SHP77 (cell line): ENCODE data around the gene IGFBP5.
A peak's percentile ranks its signal among the peaks of the same experiment; 100 is the strongest.

ENCODE experiments used
- DNase-seq, 2 experiments: peaks; one replicate each; lab custom pipeline; 2025; lab: John Stamatoyannopoulos, UW

The IGFBP5 gene

DNA sequence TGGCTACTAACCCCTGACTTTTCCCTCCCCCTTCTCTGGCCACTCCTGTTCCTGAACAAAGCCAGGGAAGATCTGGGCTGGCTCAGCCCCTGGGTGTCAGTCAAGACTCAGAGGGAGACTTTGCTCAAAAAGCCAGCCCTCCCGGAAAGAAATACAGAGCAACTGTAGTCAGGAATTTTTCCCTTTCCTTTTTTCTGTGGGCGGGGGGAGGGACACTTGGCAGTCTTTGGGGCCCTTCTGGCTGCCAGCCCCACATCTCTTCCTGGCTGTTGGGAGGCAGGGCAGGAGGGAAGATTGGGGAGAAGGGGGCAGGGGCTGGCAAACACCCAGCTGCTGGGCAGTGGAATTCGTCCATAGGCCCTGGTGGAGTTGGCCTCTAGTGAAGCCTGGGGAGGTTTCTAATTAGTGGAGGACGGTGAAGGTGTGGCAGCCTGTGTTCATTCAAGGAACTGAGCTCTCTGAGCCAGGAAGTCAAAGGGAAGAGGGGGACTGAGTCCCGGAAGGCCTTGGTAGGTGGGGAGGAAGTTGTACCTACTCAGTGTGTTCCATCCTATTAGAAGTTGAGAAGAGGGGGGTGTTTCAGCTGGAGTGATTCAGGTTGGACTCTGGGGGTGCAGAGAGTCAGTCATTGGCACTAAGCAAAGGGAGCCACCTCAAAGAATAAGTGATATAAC is 51.2 kb downstream of the IGFBP5 start:
- DNase-seq = no peak

DNA sequence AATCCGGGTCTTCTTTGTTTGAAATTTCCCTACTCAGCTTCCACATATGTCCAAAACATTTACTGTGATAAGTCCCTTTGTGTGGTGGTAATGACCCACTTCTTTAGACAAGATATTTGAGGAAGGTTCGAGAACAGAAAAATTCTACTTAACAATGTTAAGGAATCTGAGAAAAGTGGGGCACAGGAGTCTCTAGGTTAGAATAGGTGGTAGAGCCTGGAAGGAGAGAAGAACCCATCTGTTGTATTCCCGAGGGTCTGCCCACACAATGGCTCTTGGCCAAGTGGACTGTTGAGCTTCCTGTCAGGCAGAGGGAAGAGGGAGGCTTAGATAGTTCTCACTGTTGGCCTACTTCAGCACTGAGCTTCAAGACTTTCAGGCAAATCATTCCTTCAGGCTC is 57.9 kb downstream of the IGFBP5 start:
- DNase-seq = no peak

DNA sequence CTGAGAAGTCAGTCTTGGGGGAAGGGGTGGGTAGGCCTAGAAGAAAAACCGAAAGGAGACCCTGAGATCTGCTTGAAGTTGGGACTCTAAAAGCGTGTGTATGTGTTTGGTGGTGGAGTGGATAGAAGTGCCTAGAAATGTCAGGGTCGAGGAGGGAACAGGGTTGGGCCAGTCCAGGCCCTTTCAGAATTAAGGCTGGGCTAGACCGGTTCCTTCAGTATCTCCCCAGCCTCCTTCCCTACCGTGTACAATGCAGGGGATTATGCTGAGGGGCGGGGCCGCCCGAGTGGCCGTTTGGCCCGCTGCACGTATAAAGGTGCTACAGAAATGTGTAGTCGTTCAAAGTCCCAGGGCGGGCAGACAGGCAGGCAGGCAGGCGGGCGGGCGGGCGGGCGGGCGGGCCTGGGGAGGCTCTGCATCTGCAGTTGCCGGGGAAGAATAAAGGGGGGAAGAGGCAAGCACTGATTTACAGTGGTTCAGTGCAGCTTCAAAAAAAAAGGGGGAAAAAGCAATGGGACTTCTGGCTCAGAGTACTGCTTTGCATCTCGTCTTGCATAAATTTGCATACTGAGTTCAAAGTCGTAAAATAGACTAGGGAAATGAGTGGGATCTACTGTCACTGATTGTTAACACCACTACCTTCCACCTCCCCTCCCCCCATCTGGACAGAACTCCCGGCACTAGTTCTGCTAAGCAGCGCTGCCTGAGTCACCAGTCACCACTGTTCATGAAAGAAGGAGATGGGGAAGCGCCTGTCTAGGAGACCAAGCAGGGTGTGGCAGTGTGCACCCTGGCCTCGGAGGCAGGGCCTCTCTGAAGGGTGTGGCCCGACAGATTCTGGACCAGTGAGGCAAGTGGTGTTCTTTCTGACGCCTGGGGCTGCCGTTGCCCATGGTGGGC is 58.5 kb downstream of the IGFBP5 start:
- DNase-seq = no peak

DNA sequence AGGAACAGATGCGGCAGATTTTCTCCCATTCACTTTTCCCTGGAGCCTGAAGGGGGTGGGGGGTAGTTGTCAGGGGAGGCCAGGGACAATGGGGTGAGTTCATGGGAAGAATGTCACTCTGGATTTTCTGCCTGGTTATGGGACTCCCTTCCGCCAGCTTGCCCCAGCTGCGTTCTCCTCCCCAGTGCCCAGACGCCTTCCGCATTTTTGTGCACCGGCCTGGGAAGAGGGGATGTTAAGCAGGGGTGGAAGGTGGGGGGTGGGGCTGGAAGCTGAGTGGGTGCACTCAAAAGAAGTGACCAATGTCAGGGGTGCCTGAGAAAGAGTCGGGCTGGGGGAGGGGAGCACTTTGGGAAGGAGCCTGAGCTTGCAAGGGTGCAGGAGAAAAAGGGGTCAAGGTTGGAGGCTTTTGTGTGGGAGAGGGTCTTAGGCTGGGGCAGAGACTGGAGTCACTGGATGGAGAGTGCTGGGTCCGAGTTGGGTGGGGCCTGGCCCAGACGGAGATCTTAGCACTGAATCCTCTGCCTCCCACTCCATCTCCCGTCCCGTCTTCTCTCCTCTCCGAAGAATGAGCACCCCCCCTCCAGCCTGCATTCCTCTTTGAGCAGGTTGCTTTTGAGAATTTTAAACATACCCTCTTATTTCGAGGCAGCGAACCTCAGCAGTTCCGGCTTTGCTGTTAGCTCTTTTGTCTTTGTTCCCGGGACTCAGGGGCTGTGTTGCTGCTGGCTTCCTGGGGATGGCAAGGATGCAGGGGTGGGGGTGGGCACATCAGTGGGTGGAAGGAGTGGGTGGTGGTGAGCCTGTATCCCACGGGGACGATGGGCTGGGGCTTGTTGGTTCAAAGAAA is 59.4 kb downstream of the IGFBP5 start:
- DNase-seq = no peak

DNA sequence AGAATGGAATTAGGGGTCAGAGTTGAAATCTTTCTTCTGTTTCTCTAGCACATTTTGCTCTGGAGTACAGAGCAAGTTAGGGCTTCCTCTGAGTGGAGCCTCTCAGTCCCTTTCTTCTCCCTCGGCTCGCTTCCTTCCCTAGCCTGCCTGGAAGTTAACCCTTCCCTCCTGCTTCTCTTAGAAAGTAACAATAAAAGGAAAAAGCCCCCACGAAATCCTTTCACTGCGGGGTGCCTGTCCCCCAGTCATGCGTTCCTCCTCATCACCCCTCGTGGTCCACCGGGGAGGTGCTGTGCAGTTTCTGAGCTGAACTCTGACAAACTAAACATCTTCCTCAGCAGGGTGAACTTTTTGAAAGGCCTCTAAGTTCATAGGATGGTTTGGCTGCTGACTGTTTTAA is 60.2 kb downstream of the IGFBP5 start:
- no peak for DNase-seq

DNA sequence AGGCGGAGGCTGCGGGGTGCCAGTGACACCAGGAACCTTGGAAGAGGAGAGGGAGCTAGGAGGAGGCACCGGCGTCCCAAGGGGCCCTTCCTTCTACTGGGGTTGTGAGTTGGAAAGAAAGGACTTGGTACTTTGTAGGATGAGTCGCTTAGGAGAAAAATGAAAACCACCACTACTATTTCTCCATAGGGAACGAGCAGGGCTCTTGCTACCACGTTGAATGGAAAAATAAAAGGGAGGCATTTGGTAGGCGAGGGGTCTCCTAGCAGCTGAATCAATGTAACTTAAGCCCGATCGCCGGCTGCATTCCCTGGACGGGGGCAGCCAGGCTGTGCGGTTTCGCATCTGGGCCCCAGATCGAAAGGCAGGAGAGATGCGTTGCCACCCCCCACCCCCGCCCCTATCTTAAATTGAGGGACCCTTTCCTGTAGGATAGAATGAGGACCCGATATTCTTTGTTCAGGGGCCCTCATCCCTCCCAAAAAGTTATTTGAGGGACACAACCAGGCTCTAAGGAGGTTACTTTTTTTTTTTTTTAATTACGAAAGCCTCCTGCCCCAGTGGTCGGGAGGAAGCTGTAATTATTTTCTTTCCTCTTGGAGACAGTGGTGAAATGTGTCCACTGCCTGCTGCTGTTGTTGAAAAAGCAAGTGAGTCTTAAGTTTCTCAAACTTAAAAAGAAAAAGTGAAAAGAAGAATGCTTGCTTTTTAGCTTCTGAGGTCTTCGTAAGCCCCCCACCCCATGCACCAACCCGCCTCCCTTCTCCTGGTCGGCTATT is 60.8 kb downstream of the IGFBP5 start:
- no peak for DNase-seq

DNA sequence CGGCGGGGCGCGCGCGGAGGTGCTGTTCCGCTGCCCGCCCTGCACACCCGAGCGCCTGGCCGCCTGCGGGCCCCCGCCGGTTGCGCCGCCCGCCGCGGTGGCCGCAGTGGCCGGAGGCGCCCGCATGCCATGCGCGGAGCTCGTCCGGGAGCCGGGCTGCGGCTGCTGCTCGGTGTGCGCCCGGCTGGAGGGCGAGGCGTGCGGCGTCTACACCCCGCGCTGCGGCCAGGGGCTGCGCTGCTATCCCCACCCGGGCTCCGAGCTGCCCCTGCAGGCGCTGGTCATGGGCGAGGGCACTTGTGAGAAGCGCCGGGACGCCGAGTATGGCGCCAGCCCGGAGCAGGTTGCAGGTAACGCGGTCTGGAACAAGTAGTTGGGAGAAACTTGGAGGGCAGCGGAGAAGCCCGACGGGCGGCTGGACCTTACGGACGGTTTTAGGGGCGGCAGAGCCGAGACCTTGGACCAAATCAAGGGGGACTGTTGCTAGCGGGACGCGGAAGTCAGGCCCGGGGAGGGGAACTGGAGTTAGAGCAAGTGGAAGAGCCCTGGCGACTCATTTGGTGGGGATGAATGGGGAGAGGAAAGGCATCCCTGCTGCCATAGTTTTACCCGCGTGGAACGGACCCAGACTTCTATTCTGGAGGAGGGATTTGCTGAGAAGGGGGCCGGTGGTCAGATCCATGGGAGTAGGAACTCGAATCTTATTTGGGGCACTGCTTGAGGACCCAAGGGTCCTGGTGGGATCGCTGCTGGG is 61.6 kb downstream of the IGFBP5 start:
- DNase-seq = peak; percentile 26 to 47

DNA sequence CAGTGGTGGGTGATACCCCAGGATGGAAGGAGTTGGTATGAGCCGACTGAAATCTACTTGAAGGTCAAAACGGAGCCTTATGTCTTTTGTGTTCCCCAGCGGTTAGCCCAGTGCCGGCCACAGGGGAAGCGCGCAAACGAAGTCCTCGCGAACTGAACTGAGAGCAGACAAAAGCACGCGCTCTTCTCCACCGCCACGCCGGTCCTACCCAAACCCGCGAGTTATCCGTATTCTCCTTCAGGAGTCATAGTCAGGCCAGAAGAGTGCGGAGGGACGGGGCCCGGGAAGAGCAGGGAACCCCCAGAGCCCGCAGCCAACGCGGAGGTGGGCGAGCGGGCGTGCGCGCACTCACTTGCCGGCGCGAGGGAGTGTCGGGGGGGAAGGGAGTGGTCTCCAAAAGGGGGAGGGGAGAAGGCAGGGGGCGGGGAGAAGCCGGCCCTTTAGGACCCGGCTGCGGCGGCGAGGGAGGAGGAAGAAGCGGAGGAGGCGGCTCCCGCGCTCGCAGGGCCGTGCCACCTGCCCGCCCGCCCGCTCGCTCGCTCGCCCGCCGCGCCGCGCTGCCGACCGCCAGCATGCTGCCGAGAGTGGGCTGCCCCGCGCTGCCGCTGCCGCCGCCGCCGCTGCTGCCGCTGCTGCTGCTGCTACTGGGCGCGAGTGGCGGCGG is 62.3 kb downstream of the IGFBP5 start, which contains the start of gene IGFBP2:
Gene IGFBP2, plus strand, starts transcription at position 469 of the 664 bp plus-strand sequence. Its CDS starts 104 bp downstream, at position 573.
- peak; percentile 59 to 85 for DNase-seq

DNA sequence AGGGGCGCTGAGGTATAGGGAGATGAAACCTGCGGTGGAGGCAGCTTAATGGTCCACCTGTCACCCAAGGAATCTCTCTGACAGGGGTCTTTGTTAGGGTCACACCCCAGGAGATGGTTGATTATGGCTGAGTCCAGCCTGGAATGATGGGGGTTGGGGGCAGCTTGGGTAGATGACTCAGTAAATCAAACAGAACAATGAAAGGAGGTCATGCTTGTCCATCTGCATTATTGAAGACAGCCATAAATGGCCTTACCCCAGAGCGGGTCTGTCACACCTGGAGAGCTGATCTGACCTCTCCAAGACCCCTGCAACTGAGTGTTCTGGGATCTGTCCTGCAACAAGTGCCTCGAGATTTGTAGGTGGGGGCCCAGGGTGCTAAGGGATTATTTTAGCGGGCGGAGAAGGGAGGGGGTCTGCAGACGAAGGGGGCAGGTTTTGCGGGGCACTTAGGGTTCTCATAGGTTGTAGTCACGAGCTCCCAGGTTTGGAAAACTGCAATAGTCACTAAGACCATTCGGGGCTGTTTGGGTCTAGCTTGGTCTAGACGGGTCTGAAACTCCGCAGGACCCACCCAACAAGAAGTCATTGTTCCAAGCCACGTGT is 62.9 kb downstream of the IGFBP5 start:
- DNase-seq = peak; percentile 26 to 54

DNA sequence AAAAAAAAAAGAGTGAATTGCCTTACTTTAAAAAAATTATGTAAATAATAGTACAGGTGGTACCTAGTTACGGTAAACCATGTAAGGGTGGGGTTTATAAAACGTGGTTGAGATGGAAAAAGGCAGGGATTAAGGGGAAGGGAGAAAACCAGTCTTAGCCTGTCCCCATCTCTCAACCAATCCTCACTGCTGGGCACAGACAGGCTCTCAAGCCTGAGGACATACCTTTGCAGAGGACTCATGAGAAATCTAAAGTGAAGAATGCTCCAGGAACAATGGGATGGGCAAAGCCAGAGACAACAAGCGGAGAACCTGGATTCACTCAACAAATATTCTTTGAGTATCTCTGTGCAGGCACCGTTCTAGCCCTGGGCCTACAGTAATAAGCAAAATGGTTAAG is 65.6 kb downstream of the IGFBP5 start:
- DNase-seq = no peak

DNA sequence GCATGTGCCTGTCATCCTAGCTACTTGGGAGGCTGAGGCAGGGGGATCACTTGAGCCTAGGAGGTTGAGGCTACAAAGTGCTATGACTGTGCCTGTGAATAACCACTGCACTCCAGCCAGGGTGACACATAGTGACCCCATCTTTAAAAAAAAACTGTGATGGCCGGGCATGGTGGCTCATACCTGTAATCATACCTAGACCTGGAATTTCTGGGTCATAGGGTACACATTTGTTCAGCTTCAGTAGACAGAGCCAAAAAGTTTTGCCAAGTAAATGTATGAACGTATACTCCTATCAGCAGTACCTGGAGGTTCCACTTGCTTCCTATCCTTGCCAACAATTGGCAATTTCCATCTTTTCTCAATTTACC is 68.5 kb downstream of the IGFBP5 start:
- no peak for DNase-seq

DNA sequence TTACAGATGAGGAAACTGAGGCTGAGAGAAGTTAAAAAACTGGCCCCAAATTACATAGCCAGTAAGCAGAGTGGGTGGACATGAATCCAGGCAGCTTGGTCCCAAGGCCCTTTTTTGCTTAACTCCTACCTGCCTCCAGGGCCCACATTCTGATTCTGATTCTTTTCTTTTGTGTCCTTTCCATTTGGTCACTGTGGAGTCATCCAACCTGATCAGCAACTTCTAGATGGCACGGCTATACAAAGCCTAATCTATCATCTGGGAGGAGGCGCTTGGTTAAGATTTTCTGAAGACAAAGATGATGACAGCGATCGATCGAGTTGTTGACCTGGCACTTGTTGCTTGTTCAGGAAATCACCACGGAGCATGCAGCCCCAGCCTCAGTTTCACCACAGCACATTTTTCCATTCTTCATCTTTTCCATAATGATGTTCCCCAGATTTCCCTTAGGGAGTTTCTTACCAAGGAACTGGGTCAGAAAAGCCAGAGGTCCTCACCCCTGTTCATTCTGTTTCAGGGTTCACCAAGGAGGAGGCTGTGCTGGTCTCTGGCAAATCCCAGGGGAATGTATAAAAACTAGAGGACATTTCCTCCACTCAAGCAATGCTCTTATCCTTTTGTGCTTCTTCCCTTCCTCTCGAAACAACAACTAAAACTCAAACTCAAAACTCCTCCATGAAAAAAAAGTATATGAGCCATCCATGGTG is 69.0 kb downstream of the IGFBP5 start:
- no peak for DNase-seq

DNA sequence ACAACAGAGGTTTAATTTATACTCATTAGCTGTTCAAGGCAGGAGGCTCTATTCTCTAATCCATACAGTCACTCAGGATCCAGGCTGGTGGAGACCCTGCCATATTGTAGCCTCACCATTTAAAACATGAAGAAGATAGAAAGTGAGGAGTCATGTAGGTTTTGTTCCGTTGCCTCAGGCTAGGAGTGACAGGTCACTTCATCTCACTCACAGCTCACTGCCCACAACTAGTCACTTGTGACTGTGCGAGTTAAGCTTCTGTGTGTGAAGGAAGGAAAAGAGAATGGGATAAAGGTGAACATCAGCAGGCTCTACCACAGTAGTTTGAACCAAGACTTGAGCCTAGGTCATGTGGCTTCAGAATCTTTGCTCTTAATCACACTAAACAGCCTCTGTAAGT is 71.1 kb downstream of the IGFBP5 start:
- no peak for DNase-seq

DNA sequence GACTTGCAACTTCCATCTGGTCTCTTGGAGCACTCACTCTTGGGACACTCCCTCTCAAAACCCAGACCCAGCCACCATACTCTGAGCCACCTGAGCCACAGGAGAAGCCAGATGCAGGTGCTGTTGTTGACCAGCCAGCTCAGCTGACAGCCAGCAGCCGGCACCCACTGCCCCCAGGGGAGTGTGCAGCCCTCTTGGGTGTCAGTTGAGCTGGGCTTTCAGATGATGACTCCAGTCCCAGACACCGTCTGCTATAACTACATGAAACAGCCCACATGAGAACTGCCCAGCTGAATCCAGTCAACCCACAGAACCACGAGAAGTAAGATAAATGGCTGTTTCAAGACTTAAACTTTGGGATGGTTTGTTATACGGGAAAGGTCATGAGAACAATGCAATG is 72.8 kb downstream of the IGFBP5 start:
- no peak for DNase-seq
